ENCODE results near the gene ENAH. TPM values are rescaled to one million over a fixed set of nuclear protein-coding genes. Genes with fewer than 3 reads are reported as not detected.

ENAH gene
- polyA plus RNA-seq, 1 of the 3 experiments (the other 2 are of a cell fraction), result 48.9 TPM

DNA sequence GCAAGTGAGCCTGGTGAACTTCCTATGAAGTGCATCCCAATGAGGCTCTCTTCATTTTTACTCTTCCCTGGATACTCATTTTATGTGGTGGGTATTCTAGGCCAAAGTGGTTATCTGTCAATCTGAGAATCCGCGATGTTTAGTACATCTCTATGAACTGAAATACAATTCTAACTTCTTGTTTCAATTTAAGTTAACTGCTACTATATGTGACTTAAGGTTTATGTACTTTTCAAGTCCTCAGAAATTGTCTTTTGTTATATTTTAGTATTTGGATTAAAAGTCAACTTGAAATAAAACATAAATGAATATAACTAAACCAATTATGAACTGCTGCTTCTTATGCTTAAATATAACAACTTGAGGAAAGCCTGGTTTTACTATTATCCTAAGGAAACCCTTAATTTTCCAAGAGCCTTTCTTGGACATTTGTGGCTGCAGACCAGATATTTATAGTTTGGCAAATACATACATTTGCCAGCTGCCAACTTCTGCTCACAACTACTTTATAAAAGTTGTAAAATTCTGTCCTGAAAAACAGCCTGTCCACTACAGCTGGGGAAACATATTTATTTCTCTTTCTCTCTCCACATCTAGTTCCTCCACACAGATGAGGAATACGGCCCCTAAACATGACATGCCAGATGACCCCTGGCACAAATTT is 60.4 kb downstream of the ENAH start (continued):
- TF ChIP-seq, protein P1, sequence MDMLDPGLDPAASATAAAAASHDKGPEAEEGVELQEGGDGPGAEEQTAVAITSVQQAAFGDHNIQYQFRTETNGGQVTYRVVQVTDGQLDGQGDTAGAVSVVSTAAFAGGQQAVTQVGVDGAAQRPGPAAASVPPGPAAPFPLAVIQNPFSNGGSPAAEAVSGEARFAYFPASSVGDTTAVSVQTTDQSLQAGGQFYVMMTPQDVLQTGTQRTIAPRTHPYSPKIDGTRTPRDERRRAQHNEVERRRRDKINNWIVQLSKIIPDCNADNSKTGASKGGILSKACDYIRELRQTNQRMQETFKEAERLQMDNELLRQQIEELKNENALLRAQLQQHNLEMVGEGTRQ (IDR thresholded peaks at IDR 0.05; ENCODE audit: borderline replicate concordance, low read depth, low read length), result no peak

DNA sequence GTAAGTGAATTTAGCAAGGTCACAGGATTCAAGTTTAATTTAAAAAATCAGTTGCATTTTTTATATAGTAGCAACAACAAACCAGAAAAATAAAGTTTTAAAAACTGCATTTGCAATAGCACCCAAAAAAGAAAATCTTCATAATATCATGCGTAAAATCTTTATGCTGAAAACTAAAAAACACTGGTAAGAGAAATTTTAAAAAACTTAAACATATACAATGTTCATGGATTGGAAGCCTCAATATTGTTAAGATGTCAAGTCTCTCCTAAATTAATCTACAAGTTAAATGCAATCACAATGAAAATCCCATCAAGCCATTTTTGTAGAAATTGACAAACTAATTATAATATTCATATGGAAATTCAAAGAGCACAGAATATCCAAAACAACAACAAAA is 65.6 kb downstream of the ENAH start:
- TF ChIP-seq FOXJ3 (CRISPR knock-in tag; IDR thresholded peaks at IDR 0.05), result no peak
- TF ChIP-seq, protein P1 (IDR thresholded peaks at IDR 0.05; ENCODE audit: borderline replicate concordance, low read depth, low read length), result no peak
- TF ChIP-seq, protein P2, sequence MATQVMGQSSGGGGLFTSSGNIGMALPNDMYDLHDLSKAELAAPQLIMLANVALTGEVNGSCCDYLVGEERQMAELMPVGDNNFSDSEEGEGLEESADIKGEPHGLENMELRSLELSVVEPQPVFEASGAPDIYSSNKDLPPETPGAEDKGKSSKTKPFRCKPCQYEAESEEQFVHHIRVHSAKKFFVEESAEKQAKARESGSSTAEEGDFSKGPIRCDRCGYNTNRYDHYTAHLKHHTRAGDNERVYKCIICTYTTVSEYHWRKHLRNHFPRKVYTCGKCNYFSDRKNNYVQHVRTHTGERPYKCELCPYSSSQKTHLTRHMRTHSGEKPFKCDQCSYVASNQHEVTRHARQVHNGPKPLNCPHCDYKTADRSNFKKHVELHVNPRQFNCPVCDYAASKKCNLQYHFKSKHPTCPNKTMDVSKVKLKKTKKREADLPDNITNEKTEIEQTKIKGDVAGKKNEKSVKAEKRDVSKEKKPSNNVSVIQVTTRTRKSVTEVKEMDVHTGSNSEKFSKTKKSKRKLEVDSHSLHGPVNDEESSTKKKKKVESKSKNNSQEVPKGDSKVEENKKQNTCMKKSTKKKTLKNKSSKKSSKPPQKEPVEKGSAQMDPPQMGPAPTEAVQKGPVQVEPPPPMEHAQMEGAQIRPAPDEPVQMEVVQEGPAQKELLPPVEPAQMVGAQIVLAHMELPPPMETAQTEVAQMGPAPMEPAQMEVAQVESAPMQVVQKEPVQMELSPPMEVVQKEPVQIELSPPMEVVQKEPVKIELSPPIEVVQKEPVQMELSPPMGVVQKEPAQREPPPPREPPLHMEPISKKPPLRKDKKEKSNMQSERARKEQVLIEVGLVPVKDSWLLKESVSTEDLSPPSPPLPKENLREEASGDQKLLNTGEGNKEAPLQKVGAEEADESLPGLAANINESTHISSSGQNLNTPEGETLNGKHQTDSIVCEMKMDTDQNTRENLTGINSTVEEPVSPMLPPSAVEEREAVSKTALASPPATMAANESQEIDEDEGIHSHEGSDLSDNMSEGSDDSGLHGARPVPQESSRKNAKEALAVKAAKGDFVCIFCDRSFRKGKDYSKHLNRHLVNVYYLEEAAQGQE (IDR thresholded peaks at IDR 0.05; ENCODE audit: low read depth, low read length), result no peak
- TF ChIP-seq MXI1 (IDR thresholded peaks at IDR 0.05; ENCODE audit: low read depth, low read length), result no peak
- TF ChIP-seq, protein P3, sequence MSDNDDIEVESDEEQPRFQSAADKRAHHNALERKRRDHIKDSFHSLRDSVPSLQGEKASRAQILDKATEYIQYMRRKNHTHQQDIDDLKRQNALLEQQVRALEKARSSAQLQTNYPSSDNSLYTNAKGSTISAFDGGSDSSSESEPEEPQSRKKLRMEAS (IDR thresholded peaks at IDR 0.05; ENCODE audit: low read depth), result no peak
- no peak for TF ChIP-seq JUND (IDR thresholded peaks at IDR 0.05)
- TF ChIP-seq MEF2A (IDR thresholded peaks at IDR 0.05; ENCODE audit: borderline replicate concordance, low read depth), result no peak
- Histone ChIP-seq H2AFZ (ENCODE audit: low read depth) (no peak overlapping the region), H3K79me2 (ENCODE audit: insufficient read depth) (peaks cover 100% of the 10 kb centered on the region), H3K4me2 (no peak overlapping the region), H3K9me3 (no peaks in the 10 kb centered on the region), H3F3A (replicated peaks; ENCODE audit: insufficient read depth) (peaks cover 23% of the 10 kb centered on the region), H3K4me1 (ENCODE audit: control insufficient read depth in 1 of 2, insufficient read depth in 2 of 2, low read depth in 1 of 2, low read length in 1 of 2) (no peaks in the 10 kb centered on the region; a peak in 2 of 4 replicates), H3K27me3 (ENCODE audit: insufficient read depth) (no peaks in the 10 kb centered on the region), H3K36me3 (replicated peaks in 1 of 2; ENCODE audit: control insufficient read depth in 1 of 2, insufficient read depth in 2 of 2, low read length in 1 of 2) (peaks cover 14 to 19% of the 10 kb centered on the region in 2 experiments), H3K4me3 (ENCODE audit: low read depth in 2 of 2, low read length in 1 of 2) (no peak overlapping the region), H3K27ac (ENCODE audit: low read depth in 2 of 2, low read length in 1 of 2) (no peak overlapping the region), H3K9me2 (no peaks in the 10 kb centered on the region), H3K9ac (no peak overlapping the region), H4K20me1 (ENCODE audit: insufficient read depth) (peaks cover 94% of the 10 kb centered on the region)
- ChIA-PET CTCF (no interaction called here), POLR2A (no interaction called here)
- WGBS (ENCODE audit: low lambda C conversion rate), result 98% methylated on average over 1 of the region's 1 CpG
- no peak for DNase-seq
